ENCODE results near the gene IKZF4.

- peak in 1 of 2 donors; percentile 91 for TF ChIP-seq POLR2A (IDR thresholded peaks at IDR 0.05)
- TF ChIP-seq CTCF (IDR thresholded peaks at IDR 0.05), result no peak
These were observed 20.9 kb downstream of the IKZF4 start, which contains the start of gene RPS26 for GRCh38 chr12:56041552-56042429.

Data from lower leg skin (tissue), 3 donors.